ENCODE measurements around the gene KCNJ12.
A peak's percentile ranks its signal among the peaks of the same experiment; 100 is the strongest.

Gene KCNJ12

DNA sequence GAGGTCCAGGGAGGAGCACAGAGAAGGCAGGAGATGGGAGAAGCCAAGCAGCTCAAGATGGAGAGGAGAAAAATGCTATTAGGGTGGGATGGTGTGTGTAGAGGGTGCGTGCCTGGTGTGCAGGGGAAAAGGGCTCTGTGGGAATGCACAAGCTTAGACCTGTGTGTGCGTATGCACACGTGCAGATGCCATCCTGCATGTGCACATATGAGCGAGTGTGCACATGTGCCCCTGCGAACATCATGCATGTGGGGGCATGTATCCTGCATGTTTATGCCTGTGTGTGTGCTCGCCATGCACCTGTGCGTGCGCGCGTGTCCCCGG lies 438 bp upstream of the KCNJ12 start:
- in situ Hi-C loops (cut with HindIII; ENCODE audit: low sequenced_read_pairs) = no loop called here
- no peak for DNase-seq (ENCODE audit: low read depth, low spot score)
- TF ChIP-seq, protein P1, sequence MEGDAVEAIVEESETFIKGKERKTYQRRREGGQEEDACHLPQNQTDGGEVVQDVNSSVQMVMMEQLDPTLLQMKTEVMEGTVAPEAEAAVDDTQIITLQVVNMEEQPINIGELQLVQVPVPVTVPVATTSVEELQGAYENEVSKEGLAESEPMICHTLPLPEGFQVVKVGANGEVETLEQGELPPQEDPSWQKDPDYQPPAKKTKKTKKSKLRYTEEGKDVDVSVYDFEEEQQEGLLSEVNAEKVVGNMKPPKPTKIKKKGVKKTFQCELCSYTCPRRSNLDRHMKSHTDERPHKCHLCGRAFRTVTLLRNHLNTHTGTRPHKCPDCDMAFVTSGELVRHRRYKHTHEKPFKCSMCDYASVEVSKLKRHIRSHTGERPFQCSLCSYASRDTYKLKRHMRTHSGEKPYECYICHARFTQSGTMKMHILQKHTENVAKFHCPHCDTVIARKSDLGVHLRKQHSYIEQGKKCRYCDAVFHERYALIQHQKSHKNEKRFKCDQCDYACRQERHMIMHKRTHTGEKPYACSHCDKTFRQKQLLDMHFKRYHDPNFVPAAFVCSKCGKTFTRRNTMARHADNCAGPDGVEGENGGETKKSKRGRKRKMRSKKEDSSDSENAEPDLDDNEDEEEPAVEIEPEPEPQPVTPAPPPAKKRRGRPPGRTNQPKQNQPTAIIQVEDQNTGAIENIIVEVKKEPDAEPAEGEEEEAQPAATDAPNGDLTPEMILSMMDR (IDR thresholded peaks at IDR 0.05; ENCODE audit: low read depth, low read length) = no peak
- no peak overlapping the region for H3K4me3 ChIP-seq (ENCODE audit: low read depth, low read length)

DNA sequence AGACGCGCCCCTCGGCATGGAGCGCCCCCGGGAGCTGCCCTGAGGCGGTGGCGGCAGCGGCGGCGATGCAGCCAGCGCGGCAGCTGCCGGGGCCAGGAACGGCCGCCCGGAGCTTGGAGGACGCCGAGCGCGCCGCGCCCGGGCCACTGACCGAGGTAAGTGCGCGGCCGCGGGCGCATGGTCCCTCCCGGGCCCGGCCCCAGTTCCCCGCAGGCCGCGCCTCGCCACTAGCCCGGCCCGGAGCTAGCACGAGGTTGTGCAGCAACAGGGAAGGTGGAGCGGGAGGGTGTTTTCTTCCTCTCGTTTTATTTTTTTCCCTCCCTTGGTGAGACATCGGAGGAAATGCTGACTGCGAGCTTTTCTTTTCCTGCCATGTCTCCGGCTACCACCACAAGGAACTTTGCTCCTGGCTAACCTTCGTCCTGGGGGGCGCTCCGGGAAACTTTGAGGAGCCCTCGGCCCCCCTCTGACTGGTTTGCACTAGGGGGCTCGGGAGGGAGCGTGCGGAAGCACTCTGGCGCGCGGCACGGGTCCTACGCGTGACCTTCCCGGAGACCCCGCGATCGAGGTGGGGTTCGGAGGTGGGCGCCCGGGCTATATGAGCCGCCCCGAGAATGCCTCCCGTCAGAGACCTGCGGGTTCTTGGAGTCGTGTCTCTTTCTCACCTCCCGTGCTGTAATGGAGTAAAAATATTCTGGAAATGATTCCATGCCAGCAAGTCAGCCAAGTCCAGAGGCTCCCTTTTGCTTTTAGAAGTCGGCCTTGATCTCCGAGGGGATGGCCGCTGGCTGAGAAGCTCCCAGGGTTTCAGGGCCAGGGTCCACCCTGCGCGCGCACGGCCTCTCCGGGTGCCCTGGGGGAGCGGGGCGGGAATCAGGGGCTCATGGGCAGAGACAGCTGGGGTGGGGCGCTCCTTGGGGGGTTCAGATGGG lies 868 bp downstream of the KCNJ12 start:
- TF ChIP-seq, protein P1 (IDR thresholded peaks at IDR 0.05; ENCODE audit: low read depth, low read length) = no peak
- peak overlapping the region; percentile 31 for H3K4me3 ChIP-seq (ENCODE audit: low read depth, low read length)
- peak; percentile 37 for DNase-seq (ENCODE audit: low read depth, low spot score)
- in situ Hi-C loops (cut with HindIII; ENCODE audit: low sequenced_read_pairs) = no loop called here

DNA sequence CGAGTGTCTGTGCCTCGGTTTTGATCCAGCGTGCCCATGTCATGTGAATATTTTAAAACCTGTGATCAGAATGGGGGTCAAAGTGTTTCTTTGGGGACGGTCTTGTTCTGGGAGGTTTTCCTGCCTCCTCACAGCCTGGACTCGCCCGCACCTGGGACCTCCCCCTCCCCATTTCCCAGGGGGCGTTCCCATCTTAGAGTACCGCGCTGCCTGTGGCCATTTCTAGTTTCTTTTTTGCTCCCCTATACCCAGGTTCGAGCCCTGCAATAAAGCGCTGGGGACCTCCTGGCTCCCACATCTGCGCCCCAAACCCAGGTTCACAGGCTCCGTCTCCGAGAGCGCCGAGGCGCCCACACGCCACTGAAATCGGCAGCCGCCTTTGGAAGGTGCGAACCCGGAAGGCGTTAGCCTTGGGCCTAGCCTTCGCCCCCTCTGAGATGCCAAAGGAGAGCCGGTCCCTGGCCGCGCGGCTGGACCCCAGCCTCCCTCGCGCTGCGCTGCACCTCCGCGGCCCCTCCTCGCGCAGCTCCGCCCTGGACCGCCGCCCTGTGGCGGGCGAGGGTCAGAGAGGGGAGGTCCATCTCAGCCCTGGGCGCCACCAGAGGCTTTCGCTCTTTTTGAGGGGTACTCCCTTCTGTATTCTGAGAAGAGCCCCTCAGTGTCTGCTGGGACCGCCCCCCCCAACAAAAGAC lies 1.7 kb downstream of the KCNJ12 start:
- in situ Hi-C loops (cut with HindIII; ENCODE audit: low sequenced_read_pairs) = no loop called here

DNA sequence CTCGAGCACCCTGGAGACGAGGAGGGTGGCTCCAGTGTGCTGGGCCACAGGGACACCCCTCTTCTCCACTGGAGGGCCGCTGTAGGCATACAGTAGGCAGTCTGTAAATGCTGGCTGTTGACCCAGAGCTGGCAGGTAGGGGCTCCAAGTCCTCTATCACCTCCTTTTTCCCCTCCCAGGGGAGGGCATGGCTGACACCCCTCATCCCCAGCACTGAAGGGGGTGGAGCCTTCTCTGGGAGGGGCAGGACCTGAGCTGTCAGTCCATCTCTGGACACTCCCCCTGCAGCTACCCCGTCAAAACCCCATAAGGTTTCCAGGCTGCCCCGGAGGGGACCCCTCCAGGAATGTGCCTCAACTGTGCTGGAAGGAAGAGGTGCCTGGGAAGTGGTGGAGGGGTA lies 2.4 kb downstream of the KCNJ12 start:
- H3K4me3 ChIP-seq (ENCODE audit: low read depth, low read length) = no peak overlapping the region
- TF ChIP-seq, protein P1 (IDR thresholded peaks at IDR 0.05; ENCODE audit: low read depth, low read length) = no peak
- no peak for DNase-seq (ENCODE audit: low read depth, low spot score)
- in situ Hi-C loops (cut with HindIII; ENCODE audit: low sequenced_read_pairs) = no loop called here

More for the DNA sequence above, 1.7 kb downstream of the KCNJ12 start:
- TF ChIP-seq, protein P1 (IDR thresholded peaks at IDR 0.05; ENCODE audit: low read depth, low read length) = peak; percentile 7
- DNase-seq (ENCODE audit: low read depth, low spot score) = no peak
- no peak overlapping the region for H3K4me3 ChIP-seq (ENCODE audit: low read depth, low read length)

DNA sequence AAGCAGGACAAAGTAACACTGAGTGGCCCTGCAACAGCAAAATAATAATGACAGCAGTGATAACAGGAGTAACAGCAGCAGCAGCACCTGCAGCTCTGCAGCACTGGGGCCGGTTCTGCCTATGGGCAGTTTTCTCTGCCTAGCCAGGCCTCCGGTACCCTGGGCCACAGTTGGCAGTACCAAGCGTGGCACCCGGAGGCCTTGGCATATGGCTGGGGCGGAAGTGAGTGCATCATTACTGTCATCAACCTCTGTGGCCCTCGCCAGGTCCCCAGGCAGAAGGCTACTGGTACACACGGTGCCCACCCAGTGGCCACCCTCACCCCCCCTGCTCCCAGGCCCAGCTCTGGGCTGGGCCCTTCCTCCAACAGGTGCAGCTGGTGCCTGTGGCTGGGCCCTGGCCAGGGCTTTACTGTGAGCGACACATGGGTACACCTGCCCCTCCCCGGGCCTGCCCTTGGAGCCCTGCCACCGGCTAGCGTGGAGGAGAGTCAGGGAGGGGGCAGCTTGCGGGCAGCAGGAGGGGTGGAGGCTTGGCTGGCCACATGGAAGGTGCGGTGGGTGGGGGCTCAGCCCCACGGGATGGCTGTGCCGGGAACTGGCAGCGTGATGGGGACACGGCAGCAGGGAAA lies 3.0 kb downstream of the KCNJ12 start:
- DNase-seq (ENCODE audit: low read depth, low spot score) = no peak
- no peak overlapping the region for H3K4me3 ChIP-seq (ENCODE audit: low read depth, low read length)
- in situ Hi-C loops (cut with HindIII; ENCODE audit: low sequenced_read_pairs) = no loop called here
- TF ChIP-seq, protein P1 (IDR thresholded peaks at IDR 0.05; ENCODE audit: low read depth, low read length) = no peak

DNA sequence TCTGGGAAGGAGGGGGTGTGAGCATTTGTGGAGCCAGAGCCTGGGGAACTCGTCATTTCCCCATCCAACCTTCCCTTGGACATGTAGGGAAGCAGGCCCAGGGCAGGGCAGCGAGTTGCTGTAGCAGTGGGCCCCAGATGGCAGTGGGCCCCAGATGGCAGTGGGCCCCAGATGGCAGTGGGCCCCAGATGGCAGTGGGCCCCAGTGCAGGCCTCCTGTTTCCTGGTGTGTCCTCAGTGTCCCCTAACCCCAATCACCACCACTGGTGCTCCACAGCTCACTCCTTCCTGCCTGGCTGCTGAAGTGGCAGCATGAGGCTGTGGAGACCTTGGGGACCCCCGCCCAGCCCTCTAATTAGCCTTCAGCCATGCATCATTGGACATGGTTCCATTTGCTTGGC lies 4.5 kb downstream of the KCNJ12 start:
- DNase-seq (ENCODE audit: low read depth, low spot score) = no peak
- TF ChIP-seq, protein P1 (IDR thresholded peaks at IDR 0.05; ENCODE audit: low read depth, low read length) = no peak
- in situ Hi-C loops (cut with HindIII; ENCODE audit: low sequenced_read_pairs) = no loop called here
- no peak overlapping the region for H3K4me3 ChIP-seq (ENCODE audit: low read depth, low read length)
